HepG2 (cell line): ENCODE data around the gene MORN5. TPM values are rescaled to one million over a fixed set of nuclear protein-coding genes. Genes with fewer than 3 reads are reported as not detected.

Experiments
- ATAC-seq: fragments of 200-7000 bp; cut with Tn5 transposase; 3 replicates; pipeline ENCODE4 v1.9.1; 2020; ENCODE audit warnings: mild to moderate bottlenecking, moderate library complexity
- BruUV-seq: library from RNA; stranded (reverse); fragments of 400-500 nt; replicated peaks from 2 replicates; lab custom pipeline; 2021; lab: Mats Ljungman, UMichigan
- CTCF ChIA-PET: fragments of 300-600 bp; formaldehyde crosslinking; extraction: SDS; loops from one replicate; lab custom pipeline; 2021; ENCODE audit warnings: low total read pairs, inconsistent platforms, low intra/inter-chr PET ratio; lab: Yijun Ruan, JAX
- POLR2A ChIA-PET: fragments of 350-600 bp; sonication (Branson Sonifier 250); formaldehyde crosslinking; loops from one replicate; lab custom pipeline; 2020; ENCODE audit warnings: antibody characterized with exemption, inconsistent platforms; lab: Yijun Ruan, JAX
- DNase-seq: peaks from one replicate; pipeline ENCODE4 v3.0.0-alpha.2; 2015; ENCODE audit warnings: low spot score
- FAIRE-seq: peaks from 3 replicates; lab custom pipeline; 2011; peaks lifted over from hg19 to GRCh38; lab: Jason Lieb, UNC
- H2AFZ ChIP-seq: one replicate; pipeline ENCODE4 v1.6.1; 2011; ENCODE audit warnings: low read length, inconsistent platforms
- H3K27ac ChIP-seq: fragments of 300-600 bp; 3 replicates; pipeline ENCODE4 v1.8.0; 2011; ENCODE audit warnings: mixed run types, mild to moderate bottlenecking, mixed read lengths, low read length, inconsistent platforms; ENCODE audit not compliant: insufficient read depth; ENCODE audit errors: extremely low read length
- H3K27me3 ChIP-seq, 2 experiments: fragments of 200-600 bp in 1 of 2; 2 replicates in 1 of 2; 3 replicates in 1 of 2; pipeline versions ENCODE4 v1.6.0 to v1.8.0; 2011; ENCODE audit warnings: low read length in 2 of 2, mild to moderate bottlenecking in 2 of 2, moderate library complexity in 2 of 2, inconsistent platforms in 1 of 2; ENCODE audit not compliant: insufficient read depth in 2 of 2, control insufficient read depth in 1 of 2
- H3K36me3 ChIP-seq, 2 experiments: fragments of 200-600 bp in 1 of 2; replicated peaks in 1 of 2; 2 replicates in 1 of 2; 3 replicates in 1 of 2; pipeline versions ENCODE4 v1.5.1 to v1.8.0; 2011; ENCODE audit warnings: low read length in 2 of 2, inconsistent platforms in 1 of 2; ENCODE audit not compliant: insufficient read depth in 2 of 2, control insufficient read depth in 1 of 2
- H3K4me1 ChIP-seq: 2 replicates; pipeline ENCODE4 v1.5.1; 2012; ENCODE audit warnings: low read length, inconsistent platforms; ENCODE audit not compliant: insufficient read depth
- H3K4me2 ChIP-seq: 2 replicates; pipeline ENCODE4 v1.6.0; 2011; ENCODE audit warnings: low read depth, low read length, inconsistent platforms
- H3K4me3 ChIP-seq, 3 experiments: fragments of 200-600 bp in 1 of 3; sonication (generic), shearing (Covaris generic) in 1 of 3; replicated peaks in 1 of 3; 2 replicates each; pipeline ENCODE4 v1.5.1; 2011 to 2016; ENCODE audit warnings: low read length in 3 of 3, inconsistent platforms in 2 of 3, low read depth in 2 of 3, mild to moderate bottlenecking in 2 of 3, control low read depth in 1 of 3, mixed read lengths in 1 of 3; ENCODE audit not compliant: insufficient read depth in 1 of 3
- H3K79me2 ChIP-seq: one replicate; pipeline ENCODE4 v1.6.1; 2011; ENCODE audit warnings: low read length, inconsistent platforms; ENCODE audit not compliant: insufficient read depth
- H3K9ac ChIP-seq: 2 replicates; pipeline ENCODE4 v1.6.0; 2011; ENCODE audit warnings: mild to moderate bottlenecking, low read depth, low read length, inconsistent platforms; ENCODE audit not compliant: insufficient read depth
- H3K9me3 ChIP-seq: 2 replicates; pipeline ENCODE4 v1.5.1; 2012; ENCODE audit warnings: mild to moderate bottlenecking, low read length
- H4K20me1 ChIP-seq: 2 replicates; pipeline ENCODE4 v1.6.0; 2011; ENCODE audit warnings: inconsistent platforms, mild to moderate bottlenecking, low read length, moderate library complexity; ENCODE audit not compliant: insufficient read depth
- FLYWCH1 ChIP-seq: sonication (generic); formaldehyde crosslinking; IDR thresholded peaks from 2 replicates; pipeline ENCODE4 v1.8.1; 2023; ENCODE audit warnings: mild to moderate bottlenecking, missing genetic modification reagents
- MED1 ChIP-seq: sonication (generic); formaldehyde crosslinking; IDR thresholded peaks from 2 replicates; pipeline ENCODE4 v1.4.0; 2020; ENCODE audit warnings: missing genetic modification reagents
- SALL1 ChIP-seq: sonication (generic); formaldehyde crosslinking; IDR thresholded peaks from 2 replicates; pipeline ENCODE4 v1.8.0; 2022; ENCODE audit warnings: mild to moderate bottlenecking, missing genetic modification reagents
- ZFP36L2 ChIP-seq: sonication (generic); formaldehyde crosslinking; IDR thresholded peaks from 2 replicates; pipeline ENCODE4 v1.4.0; 2020; ENCODE audit warnings: missing genetic modification reagents
- ZNF331 ChIP-seq: sonication (generic); formaldehyde crosslinking; IDR thresholded peaks from 2 replicates; pipeline ENCODE4 v1.4.0; 2020; ENCODE audit warnings: missing genetic modification reagents
- ZNF710 ChIP-seq: sonication (generic); formaldehyde crosslinking; IDR thresholded peaks from 2 replicates; pipeline ENCODE4 v1.5.0; 2020; ENCODE audit warnings: mild to moderate bottlenecking, missing genetic modification reagents, borderline replicate concordance
- ZNF749 ChIP-seq: sonication (generic); formaldehyde crosslinking; IDR thresholded peaks from 2 replicates; pipeline ENCODE4 v1.8.0; 2022; ENCODE audit warnings: mild to moderate bottlenecking, missing genetic modification reagents, moderate library complexity, borderline replicate concordance
- WGBS: methylation state at CpG from one replicate; pipeline ENCODE4 v1.1.6; 2017; ENCODE audit warnings: low lambda C conversion rate; 5-methylcytosine and 5-hydroxymethylcytosine counted together
- in situ Hi-C: cut with HindIII; loops from 2 replicates; pipeline ENCODE4 v1.10.0; 2017; ENCODE audit warnings: low pct_unique_long_range_greater_than_20kb; ENCODE audit not compliant: extremely low pct_ligation_motif_present
- intact Hi-C: fragments of 100-400 bp; cut with micrococcal nuclease; formaldehyde crosslinking; loops from one replicate; pipeline ENCODE4 v1.10.0; 2022; ENCODE audit not compliant: unreplicated experiment
- polyA plus RNA-seq, 8 experiments: library from polyadenylated mRNA; depleted of rRNA in 3 of 8; stranded (reverse) in 7 of 8; unstranded in 1 of 8; fragments of >200 nt; fragmentation: Illumina TruSeq in 4 of 8; extraction: Trizol in 4 of 8; gene quantifications; 2 replicates each; pipeline versions ENCODE4 v1.2.1 to v1.2.3, GENCODE V29; 2011 to 2016; ENCODE audit warnings: low read depth in 4 of 8, missing spikeins in 1 of 8, mixed read lengths in 1 of 8; ENCODE audit not compliant: insufficient read depth in 1 of 8
- total RNA-seq, 5 experiments: library from RNA; depleted of rRNA; stranded (reverse); fragments of >200 nt; fragmentation: Illumina TruSeq; extraction: Trizol; gene quantifications; 2 replicates each; pipeline ENCODE4 v1.2.3, GENCODE V29; 2016; ENCODE audit warnings: low read depth in 1 of 5
- TF ChIP-seq, protein P1 (sequence below): sonication (generic); formaldehyde crosslinking; conservative IDR thresholded peaks from 2 replicates; pipeline ENCODE4 v1.4.0; 2020; ENCODE audit warnings: missing genetic modification reagents

MORN5 gene
- total and polyA plus RNA-seq, 2 of the 13 experiments (the other 11 are each of a cell fraction or from before 2014, with no cell fraction given): not detected

- TF ChIP-seq ZFP36L2 (CRISPR knock-in tag): no peak
- Histone ChIP-seq H3K4me2 (no peak overlapping the region), H3K79me2 (no peaks in the 10 kb centered on the region), H2AFZ (no peak overlapping the region), H3K4me1 (peaks cover 6% of the 10 kb centered on the region; the same call in 1 of the 2 replicates), H3K4me3 (no peak overlapping the region), H3K9me3 (no peaks in the 10 kb centered on the region), H4K20me1 (no peaks in the 10 kb centered on the region), H3K27ac (no peak overlapping the region), H3K27me3 (peaks cover 13 to 88% of the 10 kb centered on the region in 2 experiments), H3K9ac (no peak overlapping the region), H3K36me3 (no peaks in the 10 kb centered on the region)
- 36% methylated on average over 4 of the region's 4 CpGs for WGBS
- FAIRE-seq: no peak
- ATAC-seq: no peak
- no peak for DNase-seq
- BruUV-seq: no TSS peak
- intact Hi-C loops (no loop called here), in situ Hi-C loops (no loop called here)
- ChIA-PET POLR2A (interaction anchor here (1.5 kb wide), 1 partner anchor 35 kb away, joined by 3 read pairs; the partner anchor contains the start of genes MRRF and RBM18), CTCF (no interaction called here)
Measured at GRCh38 chr9:122229485-122229837, 69.8 kb downstream of the MORN5 start.

DNA sequence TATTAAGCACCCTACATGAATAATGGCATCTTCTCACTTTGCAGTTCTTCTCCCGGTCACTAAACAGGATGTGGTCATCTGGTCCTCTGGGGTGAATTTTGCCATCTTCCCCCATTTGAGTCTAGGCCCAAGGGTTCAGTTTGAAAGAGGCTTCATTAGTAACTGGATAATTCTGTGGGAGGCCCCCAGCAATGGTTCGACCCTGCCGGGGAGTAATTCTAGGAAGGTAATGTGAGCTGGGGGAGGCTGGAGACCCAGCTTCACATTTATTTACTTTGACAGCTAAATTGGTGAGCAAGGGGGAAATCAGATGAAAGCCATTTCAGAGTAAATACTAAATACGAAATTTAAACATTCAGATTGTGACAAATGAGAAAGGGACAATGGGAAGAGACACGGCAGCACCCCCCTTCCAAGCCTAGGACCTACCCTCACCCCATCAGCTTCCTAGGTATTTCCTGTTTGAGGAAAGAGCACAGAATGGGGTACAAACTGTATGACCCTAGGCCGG lies 73.1 kb downstream of the MORN5 start:
- Histone ChIP-seq H3K4me3 (no peak overlapping the region), H3K27ac (no peak overlapping the region), H3K36me3 (no peaks in the 10 kb centered on the region), H3K9ac (no peak overlapping the region), H3K79me2 (no peaks in the 10 kb centered on the region), H3K9me3 (no peaks in the 10 kb centered on the region), H2AFZ (no peak overlapping the region), H3K4me1 (peaks cover 6% of the 10 kb centered on the region; the same call in 1 of the 2 replicates), H4K20me1 (no peaks in the 10 kb centered on the region), H3K4me2 (no peak overlapping the region), H3K27me3 (peaks cover 13 to 59% of the 10 kb centered on the region in 2 experiments; a peak in 4 of 5 replicates)
- CTCF ChIA-PET: no interaction called here
- ATAC-seq (no peak), FAIRE-seq (no peak), DNase-seq (no peak)
- BruUV-seq: no TSS peak
- TF ChIP-seq MED1 (CRISPR knock-in tag): no peak
- no peak for TF ChIP-seq ZNF331 (CRISPR knock-in tag)
- no peak for TF ChIP-seq FLYWCH1 (CRISPR knock-in tag)
- no peak for TF ChIP-seq ZNF749
- TF ChIP-seq ZNF710 (CRISPR knock-in tag): no peak
- no peak for TF ChIP-seq SALL1 (CRISPR knock-in tag)
- TF ChIP-seq, protein P1, sequence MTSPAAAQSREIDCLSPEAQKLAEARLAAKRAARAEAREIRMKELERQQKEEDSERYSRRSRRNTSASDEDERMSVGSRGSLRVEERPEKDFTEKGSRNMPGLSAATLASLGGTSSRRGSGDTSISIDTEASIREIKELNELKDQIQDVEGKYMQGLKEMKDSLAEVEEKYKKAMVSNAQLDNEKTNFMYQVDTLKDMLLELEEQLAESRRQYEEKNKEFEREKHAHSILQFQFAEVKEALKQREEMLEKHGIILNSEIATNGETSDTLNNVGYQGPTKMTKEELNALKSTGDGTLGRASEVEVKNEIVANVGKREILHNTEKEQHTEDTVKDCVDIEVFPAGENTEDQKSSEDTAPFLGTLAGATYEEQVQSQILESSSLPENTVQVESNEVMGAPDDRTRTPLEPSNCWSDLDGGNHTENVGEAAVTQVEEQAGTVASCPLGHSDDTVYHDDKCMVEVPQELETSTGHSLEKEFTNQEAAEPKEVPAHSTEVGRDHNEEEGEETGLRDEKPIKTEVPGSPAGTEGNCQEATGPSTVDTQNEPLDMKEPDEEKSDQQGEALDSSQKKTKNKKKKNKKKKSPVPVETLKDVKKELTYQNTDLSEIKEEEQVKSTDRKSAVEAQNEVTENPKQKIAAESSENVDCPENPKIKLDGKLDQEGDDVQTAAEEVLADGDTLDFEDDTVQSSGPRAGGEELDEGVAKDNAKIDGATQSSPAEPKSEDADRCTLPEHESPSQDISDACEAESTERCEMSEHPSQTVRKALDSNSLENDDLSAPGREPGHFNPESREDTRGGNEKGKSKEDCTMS (CRISPR knock-in tag): no peak
- WGBS: 20% methylated on average over 6 of the region's 6 CpGs
- intact Hi-C loops: no loop called here
- in situ Hi-C loops: no loop called here
- POLR2A ChIA-PET: no interaction called here
